HL-60 (cell line): ENCODE data around the gene B9D1.

Source experiments
- DNase-seq, 2 experiments: peaks; one replicate each; pipeline ENCODE4 v3.0.0-alpha.2; 2010 to 2020; ENCODE audit warnings: low read depth in 1 of 2, low spot score in 1 of 2
- H3K27ac ChIP-seq: fragments of 250-450 bp; sonication (Bioruptor Pico); replicated peaks from 2 replicates; pipeline ENCODE4 v1.5.1; 2020; ENCODE audit warnings: mild to moderate bottlenecking, moderate library complexity
- H3K27me3 ChIP-seq: fragments of 250-450 bp; sonication (Bioruptor Pico); 2 replicates; pipeline ENCODE4 v1.5.1; 2021; ENCODE audit warnings: mild to moderate bottlenecking, moderate library complexity; ENCODE audit not compliant: insufficient read depth, poor library complexity, severe bottlenecking
- H3K4me3 ChIP-seq: replicated peaks from 2 replicates; pipeline ENCODE4 v1.5.1; 2011; ENCODE audit warnings: mild to moderate bottlenecking, control low read depth, low read length; ENCODE audit not compliant: insufficient read depth
- CTCF ChIP-seq: IDR thresholded peaks from one replicate; pipeline ENCODE4 v1.5.1; 2011; ENCODE audit warnings: low read length, control low read depth, inconsistent platforms; ENCODE audit not compliant: insufficient read depth
- GABPA ChIP-seq: IDR thresholded peaks from 2 replicates; pipeline ENCODE4 v1.6.1; 2012; ENCODE audit warnings: low read depth
- POLR2AphosphoS5 ChIP-seq: IDR thresholded peaks from 2 replicates; pipeline ENCODE4 v1.6.1; 2012; ENCODE audit warnings: low read depth
- SPI1 ChIP-seq: IDR thresholded peaks from 2 replicates; pipeline ENCODE4 v1.6.1; 2012; ENCODE audit warnings: low read depth, mild to moderate bottlenecking, borderline replicate concordance
- TF ChIP-seq, protein P1 (sequence below): IDR thresholded peaks from 2 replicates; pipeline ENCODE4 v1.6.1; 2012; ENCODE audit warnings: low read depth; ENCODE audit not compliant: insufficient replicate concordance

B9D1 gene

DNA sequence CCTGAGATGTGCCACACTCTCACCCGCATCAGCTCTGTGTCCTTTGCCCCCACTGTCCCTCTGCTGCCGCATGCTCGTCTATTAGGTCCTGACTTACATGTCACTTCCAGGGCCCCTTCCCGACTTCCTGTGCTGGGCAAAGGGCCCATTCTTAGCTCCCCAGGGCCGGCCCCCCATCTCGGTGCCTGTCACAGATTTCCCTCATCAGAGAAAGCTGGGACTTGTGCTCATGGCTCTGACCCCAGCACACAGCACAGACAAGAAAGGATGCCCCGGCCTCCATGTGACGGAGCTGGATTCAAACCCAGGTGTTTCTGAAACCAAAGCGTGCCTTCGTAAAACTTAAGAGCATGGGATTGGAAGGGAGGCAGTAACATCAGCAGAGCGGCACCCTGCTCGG is 9.9 kb upstream of the B9D1 start:
- TF ChIP-seq GABPA (no peak), POLR2AphosphoS5 (no peak), CTCF (no peak), SPI1 (no peak)
- TF ChIP-seq, protein P1, sequence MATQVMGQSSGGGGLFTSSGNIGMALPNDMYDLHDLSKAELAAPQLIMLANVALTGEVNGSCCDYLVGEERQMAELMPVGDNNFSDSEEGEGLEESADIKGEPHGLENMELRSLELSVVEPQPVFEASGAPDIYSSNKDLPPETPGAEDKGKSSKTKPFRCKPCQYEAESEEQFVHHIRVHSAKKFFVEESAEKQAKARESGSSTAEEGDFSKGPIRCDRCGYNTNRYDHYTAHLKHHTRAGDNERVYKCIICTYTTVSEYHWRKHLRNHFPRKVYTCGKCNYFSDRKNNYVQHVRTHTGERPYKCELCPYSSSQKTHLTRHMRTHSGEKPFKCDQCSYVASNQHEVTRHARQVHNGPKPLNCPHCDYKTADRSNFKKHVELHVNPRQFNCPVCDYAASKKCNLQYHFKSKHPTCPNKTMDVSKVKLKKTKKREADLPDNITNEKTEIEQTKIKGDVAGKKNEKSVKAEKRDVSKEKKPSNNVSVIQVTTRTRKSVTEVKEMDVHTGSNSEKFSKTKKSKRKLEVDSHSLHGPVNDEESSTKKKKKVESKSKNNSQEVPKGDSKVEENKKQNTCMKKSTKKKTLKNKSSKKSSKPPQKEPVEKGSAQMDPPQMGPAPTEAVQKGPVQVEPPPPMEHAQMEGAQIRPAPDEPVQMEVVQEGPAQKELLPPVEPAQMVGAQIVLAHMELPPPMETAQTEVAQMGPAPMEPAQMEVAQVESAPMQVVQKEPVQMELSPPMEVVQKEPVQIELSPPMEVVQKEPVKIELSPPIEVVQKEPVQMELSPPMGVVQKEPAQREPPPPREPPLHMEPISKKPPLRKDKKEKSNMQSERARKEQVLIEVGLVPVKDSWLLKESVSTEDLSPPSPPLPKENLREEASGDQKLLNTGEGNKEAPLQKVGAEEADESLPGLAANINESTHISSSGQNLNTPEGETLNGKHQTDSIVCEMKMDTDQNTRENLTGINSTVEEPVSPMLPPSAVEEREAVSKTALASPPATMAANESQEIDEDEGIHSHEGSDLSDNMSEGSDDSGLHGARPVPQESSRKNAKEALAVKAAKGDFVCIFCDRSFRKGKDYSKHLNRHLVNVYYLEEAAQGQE, result no peak
- DNase-seq, result no peak
- H3K4me3 ChIP-seq, result no peak overlapping the region
- no peaks in the 10 kb centered on the region for H3K27me3 ChIP-seq
- H3K27ac ChIP-seq, result no peak overlapping the region

- TF ChIP-seq SPI1, result no peak
- TF ChIP-seq, protein P1, result no peak
- Histone ChIP-seq H3K27ac (no peak overlapping the region), H3K4me3 (no peak overlapping the region), H3K27me3 (no peaks in the 10 kb centered on the region)
- DNase-seq, result no peak
These were observed 9.5 kb upstream of the B9D1 start for GRCh38 chr17:19372011-19372370.

GRCh38 chr17:19371259-19372010 is 8.9 kb upstream of the B9D1 start:
- peak in 1 of 2 experiments; percentile 11 for DNase-seq
- TF ChIP-seq, protein P1, result no peak
- TF ChIP-seq POLR2AphosphoS5 (no peak), SPI1 (no peak), CTCF (no peak), GABPA (no peak)
- Histone ChIP-seq H3K27me3 (no peaks in the 10 kb centered on the region), H3K4me3 (no peak overlapping the region), H3K27ac (no peak overlapping the region)
